ENCODE measurements around the gene RIF1.

Gene RIF1

GRCh38 chr2:151478011-151478410, 68.3 kb downstream of the RIF1 start:
- no peak overlapping the region for H3K4me3 ChIP-seq (ENCODE audit: extremely low read depth, insufficient read depth, low read length, poor library complexity, severe bottlenecking)
- no peaks in the 10 kb centered on the region for H3K4me1 ChIP-seq (ENCODE audit: control insufficient read depth, insufficient read depth, low read length, poor library complexity, severe bottlenecking)
- H3K36me3 ChIP-seq (ENCODE audit: control insufficient read depth, insufficient read depth, low read length) = peaks cover 53% of the 10 kb centered on the region
- H3K9me3 ChIP-seq (ENCODE audit: control insufficient read depth, low read length) = no peaks in the 10 kb centered on the region
- H3K27ac ChIP-seq (ENCODE audit: low read depth, low read length, severe bottlenecking) = no peak overlapping the region
- 94 to 98% methylated on average over 4 of the region's 4 CpGs for WGBS, 2 experiments (ENCODE audit: insufficient coverage in 2 of 2)

DNA sequence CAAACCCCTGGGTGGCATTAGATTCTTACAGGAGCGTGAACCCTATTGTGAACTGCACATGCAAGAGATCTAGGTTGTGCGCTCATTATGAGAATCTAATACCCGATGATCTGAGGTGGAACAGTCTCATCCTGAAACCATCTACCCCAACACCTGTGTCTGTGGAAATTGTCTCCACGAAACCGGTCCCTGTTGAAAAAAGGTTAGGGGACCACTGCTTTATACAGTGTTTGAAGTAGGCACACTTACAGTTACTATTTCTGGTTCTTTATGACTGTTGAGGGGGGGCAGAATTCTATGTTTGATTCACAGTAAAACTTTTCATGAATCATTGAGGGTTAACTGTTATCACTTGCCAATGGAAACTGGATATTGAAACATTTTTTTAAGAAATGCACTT, 72.0 kb downstream of the RIF1 start:
- H3K4me3 ChIP-seq (ENCODE audit: extremely low read depth, insufficient read depth, low read length, poor library complexity, severe bottlenecking) = no peak overlapping the region
- H3K36me3 ChIP-seq (ENCODE audit: control insufficient read depth, insufficient read depth, low read length) = peaks cover 46% of the 10 kb centered on the region
- H3K27ac ChIP-seq (ENCODE audit: low read depth, low read length, severe bottlenecking) = no peak overlapping the region
- no peaks in the 10 kb centered on the region for H3K9me3 ChIP-seq (ENCODE audit: control insufficient read depth, low read length)
- WGBS, 2 experiments (ENCODE audit: insufficient coverage in 2 of 2) = 83% methylated on average over 1 of the region's 5 CpGs; no CpG with 5 or more reads in 1 of the 2 experiments
- no peaks in the 10 kb centered on the region for H3K4me1 ChIP-seq (ENCODE audit: control insufficient read depth, insufficient read depth, low read length, poor library complexity, severe bottlenecking)

DNA sequence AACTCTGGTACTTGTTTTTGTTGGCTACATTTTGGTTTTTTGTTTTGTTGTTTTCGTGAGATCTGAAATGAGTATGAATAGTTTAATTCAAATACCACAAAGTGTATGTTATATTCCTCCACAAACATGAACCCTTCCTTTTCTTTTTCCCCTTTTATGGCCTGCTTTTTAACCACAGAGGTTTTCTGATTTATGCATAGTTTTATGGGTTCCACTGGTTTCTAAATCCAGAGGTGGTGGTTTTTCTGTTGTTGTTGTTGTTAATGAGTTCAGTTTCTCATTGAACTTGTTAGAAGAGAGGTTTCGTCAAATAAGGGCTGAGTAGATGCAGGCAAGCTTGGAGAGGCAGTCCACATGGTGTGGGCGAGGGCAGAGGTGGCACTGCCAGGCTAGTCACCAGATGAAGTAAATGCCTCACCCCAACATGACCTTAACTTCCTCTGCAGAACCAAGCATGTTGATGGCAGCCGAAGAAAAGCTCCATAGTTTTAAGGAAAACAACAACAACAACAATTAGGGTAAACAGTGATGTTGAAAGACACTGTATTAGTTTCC, 72.5 kb downstream of the RIF1 start:
- Histone ChIP-seq H3K36me3 (ENCODE audit: control insufficient read depth, insufficient read depth, low read length) (peaks cover 46% of the 10 kb centered on the region), H3K27ac (ENCODE audit: low read depth, low read length, severe bottlenecking) (no peak overlapping the region)
- 20% methylated on average over 1 of the region's 4 CpGs; no CpG with 5 or more reads in 1 of the 2 experiments for WGBS, 2 experiments (ENCODE audit: insufficient coverage in 2 of 2)

DNA sequence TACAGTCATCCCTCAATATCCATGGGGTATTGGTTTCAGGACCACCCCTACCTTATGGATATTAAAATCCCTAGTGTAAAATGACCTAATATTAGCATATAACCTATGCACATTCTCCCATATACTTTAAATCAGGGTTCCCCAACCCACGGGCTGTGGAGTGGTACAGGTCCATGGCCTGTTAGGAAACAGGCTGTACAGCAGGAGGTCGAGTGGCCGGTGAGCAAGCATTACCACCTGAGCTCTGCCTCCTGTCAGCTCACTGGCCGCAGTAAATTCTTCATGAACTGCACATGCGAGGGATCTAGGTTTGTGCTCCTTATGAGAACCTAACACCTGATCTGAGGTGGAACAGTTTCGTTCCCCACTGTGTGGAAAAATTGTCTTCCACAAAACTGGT, 73.8 kb downstream of the RIF1 start:
- 93 to 95% methylated on average over 4 to 5 of the region's 6 CpGs for WGBS, 2 experiments (ENCODE audit: insufficient coverage in 2 of 2)
- H3K9me3 ChIP-seq (ENCODE audit: control insufficient read depth, low read length) = no peaks in the 10 kb centered on the region
- H3K27ac ChIP-seq (ENCODE audit: low read depth, low read length, severe bottlenecking) = no peak overlapping the region
- peaks cover 46% of the 10 kb centered on the region for H3K36me3 ChIP-seq (ENCODE audit: control insufficient read depth, insufficient read depth, low read length)
- H3K4me1 ChIP-seq (ENCODE audit: control insufficient read depth, insufficient read depth, low read length, poor library complexity, severe bottlenecking) = no peaks in the 10 kb centered on the region
- H3K4me3 ChIP-seq (ENCODE audit: extremely low read depth, insufficient read depth, low read length, poor library complexity, severe bottlenecking) = no peak overlapping the region

More for the DNA sequence above, 72.5 kb downstream of the RIF1 start:
- H3K9me3 ChIP-seq (ENCODE audit: control insufficient read depth, low read length) = no peaks in the 10 kb centered on the region
- no peaks in the 10 kb centered on the region for H3K4me1 ChIP-seq (ENCODE audit: control insufficient read depth, insufficient read depth, low read length, poor library complexity, severe bottlenecking)
- no peak overlapping the region for H3K4me3 ChIP-seq (ENCODE audit: extremely low read depth, insufficient read depth, low read length, poor library complexity, severe bottlenecking)

DNA sequence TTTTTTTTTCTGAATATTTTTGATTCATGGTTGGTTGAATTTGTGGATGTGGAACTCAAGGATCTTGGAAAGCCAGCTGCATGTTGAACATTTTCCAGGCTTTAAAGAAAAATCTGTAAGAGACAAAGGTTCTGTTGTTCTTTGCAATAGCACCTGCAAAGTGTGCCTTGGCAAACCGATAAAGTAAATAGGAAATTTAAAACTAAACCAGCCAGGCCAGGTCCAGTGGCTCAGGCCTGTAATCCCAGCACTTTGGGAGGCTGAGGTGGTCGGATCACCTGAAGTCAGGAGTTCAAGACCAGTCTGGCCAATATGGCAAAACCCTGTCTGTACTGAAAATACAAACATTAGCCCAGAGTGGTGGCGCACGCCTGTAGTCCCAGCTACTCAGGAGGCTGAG, 74.4 kb downstream of the RIF1 start:
- Histone ChIP-seq H3K9me3 (ENCODE audit: control insufficient read depth, low read length) (no peaks in the 10 kb centered on the region), H3K36me3 (ENCODE audit: control insufficient read depth, insufficient read depth, low read length) (peaks cover 41% of the 10 kb centered on the region), H3K4me3 (ENCODE audit: extremely low read depth, insufficient read depth, low read length, poor library complexity, severe bottlenecking) (no peak overlapping the region), H3K4me1 (ENCODE audit: control insufficient read depth, insufficient read depth, low read length, poor library complexity, severe bottlenecking) (no peaks in the 10 kb centered on the region), H3K27ac (ENCODE audit: low read depth, low read length, severe bottlenecking) (no peak overlapping the region)
- WGBS, 2 experiments (ENCODE audit: insufficient coverage in 2 of 2) = 94 to 100% methylated on average over 3 to 4 of the region's 4 CpGs

DNA sequence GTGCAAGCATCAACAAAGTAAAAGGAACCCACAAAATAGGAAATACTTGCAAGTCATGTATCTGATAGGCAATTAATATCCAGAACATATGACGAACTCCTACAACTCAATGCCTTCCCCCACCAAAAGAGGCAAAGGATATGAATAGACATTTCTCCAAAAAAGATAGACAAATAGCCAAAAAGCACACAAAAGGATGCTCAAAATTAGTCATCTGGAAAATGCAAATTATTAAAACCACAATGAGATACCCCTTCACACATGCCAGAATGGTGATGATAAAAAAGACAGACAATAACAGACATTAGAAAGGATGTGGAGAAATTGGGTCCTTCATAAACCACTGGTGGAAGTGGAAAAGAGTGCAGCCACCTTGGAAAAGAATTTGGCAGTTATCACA, 76.4 kb downstream of the RIF1 start:
- no CpG with 5 or more reads among the region's 1 CpG for WGBS, 2 experiments (ENCODE audit: insufficient coverage in 2 of 2)
- H3K36me3 ChIP-seq (ENCODE audit: control insufficient read depth, insufficient read depth, low read length) = peaks cover 33% of the 10 kb centered on the region
- H3K9me3 ChIP-seq (ENCODE audit: control insufficient read depth, low read length) = no peaks in the 10 kb centered on the region
- no peaks in the 10 kb centered on the region for H3K4me1 ChIP-seq (ENCODE audit: control insufficient read depth, insufficient read depth, low read length, poor library complexity, severe bottlenecking)
- no peak overlapping the region for H3K27ac ChIP-seq (ENCODE audit: low read depth, low read length, severe bottlenecking)
- H3K4me3 ChIP-seq (ENCODE audit: extremely low read depth, insufficient read depth, low read length, poor library complexity, severe bottlenecking) = no peak overlapping the region

DNA sequence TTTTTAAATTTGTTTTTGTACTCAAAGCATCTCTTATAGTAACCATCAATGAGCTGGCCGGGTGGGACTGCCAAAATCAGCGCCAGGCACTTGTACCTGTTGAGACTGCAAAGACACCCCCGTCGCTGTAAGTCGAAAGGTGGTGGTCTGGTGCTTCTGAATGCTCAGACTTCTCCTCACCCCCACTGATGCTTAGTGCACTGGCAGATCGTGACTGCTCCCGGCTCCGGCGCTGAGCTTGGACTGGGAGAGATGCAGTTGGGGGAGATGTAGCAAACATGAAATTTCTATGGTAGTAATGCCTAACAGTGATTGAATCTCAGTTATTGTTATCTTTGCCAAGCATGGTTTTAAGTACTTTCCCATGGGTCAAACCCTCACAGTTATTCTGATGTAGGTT, 80.6 kb downstream of the RIF1 start:
- 100% methylated on average over 1 to 4 of the region's 9 CpGs for WGBS, 2 experiments (ENCODE audit: insufficient coverage in 2 of 2)
- H3K4me3 ChIP-seq (ENCODE audit: extremely low read depth, insufficient read depth, low read length, poor library complexity, severe bottlenecking) = no peak overlapping the region
- H3K27ac ChIP-seq (ENCODE audit: low read depth, low read length, severe bottlenecking) = no peak overlapping the region
- H3K9me3 ChIP-seq (ENCODE audit: control insufficient read depth, low read length) = no peaks in the 10 kb centered on the region
- no peaks in the 10 kb centered on the region for H3K4me1 ChIP-seq (ENCODE audit: control insufficient read depth, insufficient read depth, low read length, poor library complexity, severe bottlenecking)
- peaks cover 12% of the 10 kb centered on the region for H3K36me3 ChIP-seq (ENCODE audit: control insufficient read depth, insufficient read depth, low read length)

GRCh38 chr2:151491496-151491895, 81.8 kb downstream of the RIF1 start:
- no peak overlapping the region for H3K27ac ChIP-seq (ENCODE audit: low read depth, low read length, severe bottlenecking)
- no peak overlapping the region for H3K4me3 ChIP-seq (ENCODE audit: extremely low read depth, insufficient read depth, low read length, poor library complexity, severe bottlenecking)
- peaks cover 9% of the 10 kb centered on the region for H3K36me3 ChIP-seq (ENCODE audit: control insufficient read depth, insufficient read depth, low read length)
- H3K4me1 ChIP-seq (ENCODE audit: control insufficient read depth, insufficient read depth, low read length, poor library complexity, severe bottlenecking) = no peaks in the 10 kb centered on the region
- 100% methylated on average over 3 to 4 of the region's 4 CpGs for WGBS, 2 experiments (ENCODE audit: insufficient coverage in 2 of 2)
- H3K9me3 ChIP-seq (ENCODE audit: control insufficient read depth, low read length) = no peaks in the 10 kb centered on the region

DNA sequence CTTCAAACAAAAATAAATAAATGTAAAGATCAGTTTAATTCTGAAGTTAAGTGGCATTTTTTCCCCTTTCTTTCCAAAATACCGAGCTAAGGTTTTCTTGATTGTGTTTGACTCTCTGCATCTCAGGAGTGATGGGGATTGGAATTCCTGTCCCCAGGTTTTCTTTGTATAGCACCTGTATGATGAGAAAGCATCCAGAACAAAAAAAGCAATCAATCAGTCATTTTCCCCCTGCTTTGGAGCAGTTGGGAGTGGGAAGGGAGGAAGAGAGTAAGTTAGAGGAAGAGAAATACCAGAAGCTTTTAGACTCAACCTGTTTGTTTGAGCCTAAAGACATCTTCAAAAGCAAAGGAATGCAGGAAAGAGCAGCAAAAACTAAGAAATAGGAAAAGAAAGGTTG, 88.5 kb downstream of the RIF1 start:
- Histone ChIP-seq H3K36me3 (ENCODE audit: control insufficient read depth, insufficient read depth, low read length) (no peaks in the 10 kb centered on the region), H3K9me3 (ENCODE audit: control insufficient read depth, low read length) (no peaks in the 10 kb centered on the region), H3K4me3 (ENCODE audit: extremely low read depth, insufficient read depth, low read length, poor library complexity, severe bottlenecking) (no peak overlapping the region), H3K27ac (ENCODE audit: low read depth, low read length, severe bottlenecking) (no peak overlapping the region), H3K4me1 (ENCODE audit: control insufficient read depth, insufficient read depth, low read length, poor library complexity, severe bottlenecking) (no peaks in the 10 kb centered on the region)
- WGBS, 2 experiments (ENCODE audit: insufficient coverage in 2 of 2) = no CpG with 5 or more reads among the region's 1 CpG

- 72 to 94% methylated on average over 2 to 4 of the region's 4 CpGs for WGBS, 2 experiments (ENCODE audit: insufficient coverage in 2 of 2)
- H3K27ac ChIP-seq (ENCODE audit: low read depth, low read length, severe bottlenecking) = no peak overlapping the region
- no peaks in the 10 kb centered on the region for H3K9me3 ChIP-seq (ENCODE audit: control insufficient read depth, low read length)
- H3K4me1 ChIP-seq (ENCODE audit: control insufficient read depth, insufficient read depth, low read length, poor library complexity, severe bottlenecking) = no peaks in the 10 kb centered on the region
- peaks cover 3% of the 10 kb centered on the region for H3K36me3 ChIP-seq (ENCODE audit: control insufficient read depth, insufficient read depth, low read length)
- H3K4me3 ChIP-seq (ENCODE audit: extremely low read depth, insufficient read depth, low read length, poor library complexity, severe bottlenecking) = no peak overlapping the region
Observed at GRCh38 chr2:151506170-151506569, 96.5 kb downstream of the RIF1 start.

DNA sequence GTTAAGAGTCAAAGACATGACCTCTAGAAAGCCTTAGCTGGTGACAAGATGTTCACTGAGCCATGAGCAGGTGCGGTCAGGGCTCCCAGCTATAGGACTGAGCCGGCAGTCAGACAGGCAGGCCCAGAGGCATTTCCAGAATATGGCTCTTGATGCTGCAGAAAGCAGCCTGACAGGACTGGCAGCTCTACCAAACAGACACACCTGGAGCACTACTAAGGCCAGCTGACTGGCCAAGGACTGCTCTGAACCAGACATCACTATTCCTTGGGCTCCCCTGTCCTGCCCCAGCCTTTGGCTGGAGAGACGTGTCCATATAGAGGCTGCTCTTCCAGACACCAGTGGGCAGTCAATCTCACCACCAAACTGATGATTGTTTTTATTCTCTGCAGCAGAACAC, 98.8 kb downstream of the RIF1 start:
- H3K9me3 ChIP-seq (ENCODE audit: control insufficient read depth, low read length) = no peaks in the 10 kb centered on the region
- no peak overlapping the region for H3K4me3 ChIP-seq (ENCODE audit: extremely low read depth, insufficient read depth, low read length, poor library complexity, severe bottlenecking)
- H3K4me1 ChIP-seq (ENCODE audit: control insufficient read depth, insufficient read depth, low read length, poor library complexity, severe bottlenecking) = no peaks in the 10 kb centered on the region
- 87 to 91% methylated on average over 3 of the region's 3 CpGs for WGBS, 2 experiments (ENCODE audit: insufficient coverage in 2 of 2)
- H3K36me3 ChIP-seq (ENCODE audit: control insufficient read depth, insufficient read depth, low read length) = peaks cover 3% of the 10 kb centered on the region
- no peak overlapping the region for H3K27ac ChIP-seq (ENCODE audit: low read depth, low read length, severe bottlenecking)
